ENCODE data around the gene PSMG3.

GRCh38 chr7:1546909-1547776 is 22.7 kb downstream of the PSMG3 start:
- no peak for TF ChIP-seq POLR2A (IDR thresholded peaks at IDR 0.05)
- TF ChIP-seq CTCF (IDR thresholded peaks at IDR 0.05): no peak

Data from testis (tissue), 2 donors.